PC-3 (cell line): Measurements from ENCODE around the gene PLEKHS1.

Source experiments
- CTCF ChIP-seq: fragments of 300-600 bp; sonication (generic); conservative IDR thresholded peaks from 2 replicates; pipeline ENCODE4 v1.5.1; 2017; ENCODE audit warnings: antibody characterized with exemption, low read depth, mild to moderate bottlenecking, low read length
- EZH2 ChIP-seq: fragments of 300-600 bp; sonication (generic); IDR thresholded peaks from one replicate; pipeline ENCODE4 v1.6.1; 2017; ENCODE audit warnings: antibody characterized with exemption, mild to moderate bottlenecking, low read length; ENCODE audit not compliant: unreplicated experiment

- TF ChIP-seq CTCF (no peak), EZH2 (no peak)
Observed at GRCh38 chr10:113709221-113709838, 42.2 kb upstream of the PLEKHS1 start.
